Measurements from ENCODE around the gene RNU2-1.
A peak's percentile ranks its signal among the peaks of the same experiment; 100 is the strongest.
"Not testable (repeated sequence)": the region's sequence is repeated elsewhere in the genome, so short reads cannot be mapped to it uniquely, and the experiment has no call there.

RNU2-1 gene

GRCh38 chr17:43233877-43234276 lies at the start of gene RNU2-1:
Gene RNU2-1, minus strand, starts transcription at chr17:43233977.
- not testable (repeated sequence) for DNase-seq (ENCODE audit: low spot score)

GRCh38 chr17:43272914-43273313 lies 39.1 kb upstream of the RNU2-1 start:
- not testable (repeated sequence) for DNase-seq (ENCODE audit: low spot score)

- not testable (repeated sequence) for DNase-seq (ENCODE audit: low spot score)
These were observed 38.7 kb upstream of the RNU2-1 start for GRCh38 chr17:43272483-43272882.

GRCh38 chr17:43270552-43271504 lies 37.1 kb upstream of the RNU2-1 start:
- not testable (repeated sequence) for DNase-seq (ENCODE audit: low spot score)

- DNase-seq (ENCODE audit: low spot score), result not testable (repeated sequence)
These were observed 12.7 kb upstream of the RNU2-1 start for GRCh38 chr17:43246456-43246855.

DNA sequence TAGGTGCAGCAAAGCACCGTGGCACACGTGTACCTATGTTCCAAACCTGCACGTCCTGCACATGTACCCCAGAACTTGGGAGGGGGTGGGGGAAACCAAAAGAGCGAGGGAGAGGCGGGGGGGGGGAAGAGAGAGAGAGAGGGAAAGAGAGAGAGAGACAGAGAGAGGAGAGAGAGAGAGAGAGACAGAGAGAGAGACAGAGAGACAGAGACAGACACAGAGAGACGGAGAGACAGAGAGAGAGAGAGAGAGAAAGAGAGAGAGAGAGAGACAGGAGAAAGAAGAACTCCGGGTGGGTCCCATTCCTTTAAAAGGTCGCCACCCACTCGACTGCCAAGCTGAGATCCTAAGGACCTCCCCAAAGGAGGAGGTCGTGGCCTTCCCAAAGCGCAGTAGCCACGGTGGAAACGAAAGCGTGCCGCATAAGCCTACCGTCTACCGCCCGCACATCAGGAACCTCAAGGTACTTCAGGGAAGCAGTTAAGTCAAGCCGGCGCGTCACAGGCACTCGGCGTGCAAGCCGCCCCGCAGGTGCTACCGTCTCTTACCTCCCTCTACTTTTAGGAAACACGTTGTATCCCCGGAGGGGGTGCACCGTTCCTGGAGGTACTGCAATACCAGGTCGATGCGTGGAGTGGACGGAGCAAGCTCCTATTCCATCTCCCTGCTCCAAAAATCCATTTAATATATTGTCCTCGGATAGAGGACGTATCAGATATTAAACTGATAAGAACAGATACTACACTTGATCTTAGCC lies 7.0 kb upstream of the RNU2-1 start:
- DNase-seq (ENCODE audit: low spot score), result not testable (repeated sequence)

DNA sequence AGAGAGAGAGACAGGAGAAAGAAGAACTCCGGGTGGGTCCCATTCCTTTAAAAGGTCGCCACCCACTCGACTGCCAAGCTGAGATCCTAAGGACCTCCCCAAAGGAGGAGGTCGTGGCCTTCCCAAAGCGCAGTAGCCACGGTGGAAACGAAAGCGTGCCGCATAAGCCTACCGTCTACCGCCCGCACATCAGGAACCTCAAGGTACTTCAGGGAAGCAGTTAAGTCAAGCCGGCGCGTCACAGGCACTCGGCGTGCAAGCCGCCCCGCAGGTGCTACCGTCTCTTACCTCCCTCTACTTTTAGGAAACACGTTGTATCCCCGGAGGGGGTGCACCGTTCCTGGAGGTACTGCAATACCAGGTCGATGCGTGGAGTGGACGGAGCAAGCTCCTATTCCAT lies 5.8 kb upstream of the RNU2-1 start:
- not testable (repeated sequence) for DNase-seq (ENCODE audit: low spot score)

GRCh38 chr17:43233263-43233662 lies 514 bp downstream of the RNU2-1 start:
- DNase-seq (ENCODE audit: low spot score), result not testable (repeated sequence)

DNA sequence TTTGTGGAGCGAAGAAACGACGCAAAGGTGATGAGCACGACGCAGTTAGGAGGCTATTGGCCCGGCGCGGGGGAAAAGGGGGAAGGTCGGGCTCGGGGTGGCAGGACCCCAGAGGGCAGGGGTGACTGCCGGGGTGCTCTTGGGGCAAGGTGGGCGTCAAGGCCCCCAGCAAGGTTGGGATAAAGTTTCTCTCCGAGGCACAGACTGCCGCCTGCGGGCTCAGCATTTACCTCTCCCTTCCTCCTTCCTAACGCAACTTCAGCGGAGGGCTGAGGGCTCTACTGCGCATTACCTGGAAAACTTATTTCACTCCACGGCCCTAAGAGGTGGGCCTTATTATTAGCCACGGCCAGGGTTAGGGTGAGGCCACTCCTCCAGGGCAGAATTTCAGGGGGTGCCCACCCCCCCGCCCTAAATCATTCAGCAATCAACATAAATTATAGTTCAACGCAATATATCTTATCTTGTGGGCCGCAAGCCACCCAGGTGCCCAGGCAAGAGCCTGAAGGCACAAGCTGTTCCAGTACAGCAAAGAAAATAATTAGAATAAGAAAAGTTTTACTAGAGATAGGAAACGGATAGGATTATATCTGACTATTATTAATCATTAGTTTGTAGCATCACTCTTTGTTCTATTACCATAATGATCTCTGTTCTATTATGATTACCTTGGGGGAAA lies 1.6 kb downstream of the RNU2-1 start:
- DNase-seq (ENCODE audit: low spot score), result not testable (repeated sequence)

GRCh38 chr17:43231205-43232020 lies 2.4 kb downstream of the RNU2-1 start:
- DNase-seq (ENCODE audit: low spot score), result peak; percentile 23

DNA sequence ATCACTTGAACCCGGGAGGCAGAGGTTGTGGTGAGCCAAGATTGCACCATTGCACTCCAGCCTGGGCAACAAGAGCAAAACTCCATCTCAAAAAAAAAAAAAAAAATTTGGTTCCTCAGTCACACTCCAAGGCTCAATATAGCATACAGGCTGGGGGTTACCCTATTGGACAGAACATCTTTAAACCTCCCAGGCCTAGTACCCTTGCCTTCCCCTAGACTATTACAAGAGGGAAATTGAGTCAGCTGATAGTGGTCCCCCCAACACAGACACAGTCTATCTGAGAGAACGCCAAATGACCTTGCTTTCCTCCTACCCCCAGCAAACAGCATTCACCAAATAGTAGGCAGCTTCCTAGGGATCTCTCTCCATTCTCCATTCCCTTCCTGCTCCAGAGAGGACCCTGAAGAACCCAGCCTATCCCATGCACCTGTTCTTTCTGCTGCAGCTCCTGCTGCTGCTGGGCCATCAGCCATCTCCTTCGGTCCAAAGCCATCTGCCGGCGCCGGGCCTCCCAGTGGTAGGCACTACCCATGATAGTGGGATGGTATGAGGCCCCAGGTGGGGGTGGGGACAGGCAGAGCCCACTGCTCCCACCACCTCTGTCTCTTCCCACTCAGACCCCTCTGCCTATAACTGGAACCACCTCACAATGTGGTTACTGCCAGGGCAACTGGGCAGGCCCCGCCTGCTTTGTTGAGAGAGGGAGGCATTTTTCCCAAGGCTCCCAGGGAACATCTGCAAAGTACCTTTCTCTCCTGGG lies 5.6 kb downstream of the RNU2-1 start, which contains the start of gene CCDC200:
Gene CCDC200, minus strand, starts transcription at position 604 of the 763 bp plus-strand sequence. Its CDS starts 69 bp downstream, at position 535.
- DNase-seq (ENCODE audit: low spot score), result not testable (repeated sequence)

DNA sequence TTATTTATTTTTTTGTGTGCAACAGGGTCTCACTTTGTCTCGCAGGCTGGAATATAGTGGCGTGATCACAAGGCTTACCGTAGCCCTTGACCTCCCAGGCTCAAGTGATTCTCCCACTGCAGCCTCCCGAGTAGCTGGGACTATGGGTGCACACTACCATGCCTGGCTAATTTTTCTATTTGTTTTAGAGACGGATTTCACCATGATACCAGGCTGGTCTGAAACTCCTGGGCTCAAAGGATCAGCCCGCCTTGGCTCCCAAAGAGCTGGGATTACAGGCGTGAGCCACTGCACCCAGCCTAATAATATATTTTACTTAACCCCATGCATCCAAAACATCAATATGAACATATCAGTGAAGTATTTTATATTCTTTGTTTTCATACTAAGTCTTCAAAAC lies 7.4 kb downstream of the RNU2-1 start:
- peak; percentile 15 for DNase-seq (ENCODE audit: low spot score)

DNA sequence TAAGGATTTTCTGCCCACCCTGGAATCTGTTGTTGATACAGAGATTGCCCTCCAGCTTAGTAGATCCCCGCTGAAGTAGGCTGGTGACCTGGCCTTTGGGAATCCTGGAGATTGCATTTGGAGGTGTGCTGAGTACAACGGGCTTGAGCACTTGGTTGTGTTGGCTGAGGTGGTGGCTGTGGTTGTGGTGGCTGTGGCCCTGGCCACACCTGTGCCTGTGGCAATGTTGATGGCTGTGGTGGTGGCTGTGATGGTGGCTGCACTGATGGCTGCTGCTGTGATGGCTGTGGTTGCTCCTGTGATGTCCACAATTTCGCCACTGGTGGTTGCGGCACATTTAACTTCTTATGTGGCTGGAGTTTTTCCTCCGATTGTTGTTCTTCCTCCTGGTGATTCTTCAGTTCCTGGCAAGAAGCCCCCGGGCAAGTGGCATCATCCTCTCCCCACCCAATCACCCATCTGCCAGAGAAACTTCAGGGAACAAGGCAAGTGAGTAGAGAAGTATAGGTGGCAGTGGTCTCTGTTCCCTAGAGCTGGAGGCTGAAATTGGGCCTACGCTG lies 9.6 kb downstream of the RNU2-1 start:
- DNase-seq (ENCODE audit: low spot score), result peak; percentile 44

- DNase-seq (ENCODE audit: low spot score), result no peak
These were observed 13.2 kb downstream of the RNU2-1 start for GRCh38 chr17:43220511-43221125.

DNA sequence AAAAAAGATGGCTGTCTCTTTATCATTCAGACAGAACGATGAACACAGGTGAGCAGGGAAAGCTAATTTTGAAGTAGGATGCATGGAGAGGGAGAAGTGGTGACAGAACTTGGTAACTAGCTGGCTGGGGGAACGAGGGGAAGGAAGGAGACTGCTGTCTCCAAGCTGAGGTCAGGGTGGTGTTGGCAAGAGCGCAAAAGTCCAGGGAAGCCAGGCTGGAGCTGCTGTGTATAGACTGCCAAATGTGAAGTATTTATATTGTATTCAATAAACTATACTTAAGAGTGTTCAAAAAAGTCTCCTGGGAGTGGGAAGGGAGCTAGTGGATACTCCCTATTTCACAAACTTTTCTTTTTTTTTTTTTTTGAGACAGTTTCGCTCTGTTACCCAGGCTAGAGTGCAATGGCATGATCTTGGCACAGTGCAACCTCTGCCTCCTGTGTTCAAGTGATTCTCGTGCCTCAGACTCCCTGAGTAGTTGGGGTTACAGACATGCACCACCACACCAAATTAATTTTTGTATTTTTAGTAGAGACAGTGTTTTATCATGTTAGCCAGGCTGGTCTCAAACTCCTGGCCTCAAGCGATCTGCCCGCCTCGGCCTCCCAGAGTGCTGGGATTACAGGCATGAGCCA lies 13.9 kb downstream of the RNU2-1 start:
- no peak for DNase-seq (ENCODE audit: low spot score)

DNA sequence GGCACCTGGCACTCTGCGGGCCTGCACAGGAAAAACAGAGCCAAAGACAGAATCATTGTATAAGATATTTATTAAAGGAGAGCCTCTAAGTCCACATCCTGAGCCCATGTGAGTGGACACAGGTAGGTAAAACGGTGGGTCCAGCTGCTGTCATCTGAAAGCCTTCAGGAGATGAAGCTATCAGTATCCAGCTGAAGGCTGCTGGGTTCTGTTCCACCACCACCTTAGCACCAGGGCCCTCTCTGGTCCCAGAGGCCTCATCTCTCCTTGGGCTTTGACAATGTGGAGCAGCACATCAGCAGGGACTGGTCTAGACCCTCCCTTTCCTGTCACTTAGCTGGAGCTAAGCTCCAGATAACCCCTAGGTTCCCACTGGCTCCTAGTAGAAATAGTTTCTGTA lies 14.8 kb downstream of the RNU2-1 start:
- no peak for DNase-seq (ENCODE audit: low spot score)

GRCh38 chr17:43217614-43218087 lies 16.1 kb downstream of the RNU2-1 start:
- no peak for DNase-seq (ENCODE audit: low spot score)

GRCh38 chr17:43216762-43217613 lies 16.8 kb downstream of the RNU2-1 start:
- no peak for DNase-seq (ENCODE audit: low spot score)

All from left forelimb (tissue), 1 donor.